Activated B cell treated with CpG ODN at 0.5 μM for 24 hours (primary cell): ENCODE results near the gene PLAGL1. TPM values are rescaled to one million over a fixed set of nuclear protein-coding genes. Genes with fewer than 3 reads are reported as not detected.

Experiments
- ATAC-seq: fragments of 200-7000 bp; cut with Tn5 transposase; one replicate; pipeline ENCODE4 v1.10.0; 2021; ENCODE audit warnings: low read depth, mild to moderate bottlenecking, moderate library complexity
- CTCF ChIA-PET: fragments of 350-600 bp; sonication (Branson Sonifier 250); formaldehyde crosslinking; loops from one replicate; lab custom pipeline; 2021; ENCODE audit warnings: antibody characterized with exemption; lab: Charles Lee
- POLR2A ChIA-PET: fragments of 350-600 bp; sonication (Branson Sonifier 250); formaldehyde crosslinking; loops from one replicate; lab custom pipeline; 2021; ENCODE audit warnings: antibody characterized with exemption; lab: Charles Lee
- DNase-seq: peaks from one replicate; pipeline ENCODE4 v3.0.0; 2022
- H3K27ac Mint-ChIP-seq: one replicate; pipeline ENCODE4 v1.8.0; 2020; ENCODE audit warnings: mixed read lengths
- H3K27me3 Mint-ChIP-seq: one replicate; pipeline ENCODE4 v1.8.0; 2021; ENCODE audit warnings: mixed read lengths
- H3K36me3 Mint-ChIP-seq: one replicate; pipeline ENCODE4 v1.8.0; 2021; ENCODE audit warnings: low read depth, mixed read lengths
- H3K4me1 Mint-ChIP-seq: one replicate; pipeline ENCODE4 v1.8.0; 2021; ENCODE audit warnings: mixed read lengths
- H3K4me3 Mint-ChIP-seq: one replicate; pipeline ENCODE4 v1.8.0; 2020; ENCODE audit warnings: mild to moderate bottlenecking, mixed read lengths
- H3K9me3 Mint-ChIP-seq: one replicate; pipeline ENCODE4 v1.8.0; 2020; ENCODE audit warnings: mixed read lengths
- intact Hi-C: fragments of 100-400 bp; cut with micrococcal nuclease; formaldehyde crosslinking; loops from one replicate; pipeline ENCODE4 v1.15.1; 2024
- total RNA-seq: library from RNA; stranded (reverse); gene quantifications from 2 replicates; pipeline ENCODE4 v1.2.3, GENCODE V29; 2022
- TF ChIP-seq, protein P1 (sequence below): fragments of 200-600 bp; IDR thresholded peaks from one replicate; pipeline ENCODE4 v1.8.0; 2022; ENCODE audit warnings: antibody characterized with exemption, mild to moderate bottlenecking

The PLAGL1 gene
- total RNA-seq, 1 donor from 2014 or later: 33.5 TPM

DNA sequence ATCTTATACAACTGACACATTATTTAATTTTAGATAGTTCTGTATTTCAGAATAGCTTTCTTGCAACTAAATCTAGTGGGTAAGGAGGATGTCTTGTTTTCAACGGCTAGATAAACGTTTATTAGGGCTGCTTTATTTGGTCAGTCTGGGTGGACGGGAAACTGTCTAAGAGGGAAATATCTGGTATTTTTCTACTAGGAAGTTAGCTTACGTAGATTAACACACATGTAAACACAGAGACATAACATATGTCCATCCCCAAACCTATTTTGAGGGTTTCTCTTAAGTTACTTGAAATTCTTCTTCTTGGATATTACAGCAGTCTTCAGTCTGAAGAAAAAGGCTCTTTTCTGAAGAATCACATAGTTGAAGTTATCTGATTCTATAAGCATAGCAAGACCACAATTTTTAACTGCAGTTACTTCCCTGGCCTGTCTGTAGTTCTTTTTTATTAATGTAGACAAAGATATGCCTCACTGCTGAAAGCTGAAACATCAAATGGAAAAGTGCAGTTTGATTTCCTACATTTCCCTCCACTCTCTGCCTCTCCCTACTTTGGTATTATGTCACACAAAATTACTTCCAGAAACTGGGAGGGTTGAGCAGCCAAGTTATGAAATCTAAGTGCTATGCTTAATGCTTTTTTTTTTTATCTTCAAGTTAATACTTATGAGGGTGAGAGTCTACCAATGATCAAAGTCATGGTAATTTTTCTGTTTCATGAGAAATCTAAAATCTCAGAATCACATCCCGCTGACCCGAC is 37.4 kb downstream of the PLAGL1 start:
- Mint-ChIP-seq H3K36me3 (peaks cover 16% of the 10 kb centered on the region), H3K9me3 (no peaks in the 10 kb centered on the region), H3K4me3 (no peak overlapping the region), H3K27ac (no peak overlapping the region), H3K4me1 (no peaks in the 10 kb centered on the region), H3K27me3 (no peaks in the 10 kb centered on the region)
- DNase-seq (no peak), ATAC-seq (no peak)
- intact Hi-C loops: no loop called here
- TF ChIP-seq, protein P1, sequence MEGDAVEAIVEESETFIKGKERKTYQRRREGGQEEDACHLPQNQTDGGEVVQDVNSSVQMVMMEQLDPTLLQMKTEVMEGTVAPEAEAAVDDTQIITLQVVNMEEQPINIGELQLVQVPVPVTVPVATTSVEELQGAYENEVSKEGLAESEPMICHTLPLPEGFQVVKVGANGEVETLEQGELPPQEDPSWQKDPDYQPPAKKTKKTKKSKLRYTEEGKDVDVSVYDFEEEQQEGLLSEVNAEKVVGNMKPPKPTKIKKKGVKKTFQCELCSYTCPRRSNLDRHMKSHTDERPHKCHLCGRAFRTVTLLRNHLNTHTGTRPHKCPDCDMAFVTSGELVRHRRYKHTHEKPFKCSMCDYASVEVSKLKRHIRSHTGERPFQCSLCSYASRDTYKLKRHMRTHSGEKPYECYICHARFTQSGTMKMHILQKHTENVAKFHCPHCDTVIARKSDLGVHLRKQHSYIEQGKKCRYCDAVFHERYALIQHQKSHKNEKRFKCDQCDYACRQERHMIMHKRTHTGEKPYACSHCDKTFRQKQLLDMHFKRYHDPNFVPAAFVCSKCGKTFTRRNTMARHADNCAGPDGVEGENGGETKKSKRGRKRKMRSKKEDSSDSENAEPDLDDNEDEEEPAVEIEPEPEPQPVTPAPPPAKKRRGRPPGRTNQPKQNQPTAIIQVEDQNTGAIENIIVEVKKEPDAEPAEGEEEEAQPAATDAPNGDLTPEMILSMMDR: no peak
- POLR2A ChIA-PET: no interaction called here
- CTCF ChIA-PET: no interaction called here

DNA sequence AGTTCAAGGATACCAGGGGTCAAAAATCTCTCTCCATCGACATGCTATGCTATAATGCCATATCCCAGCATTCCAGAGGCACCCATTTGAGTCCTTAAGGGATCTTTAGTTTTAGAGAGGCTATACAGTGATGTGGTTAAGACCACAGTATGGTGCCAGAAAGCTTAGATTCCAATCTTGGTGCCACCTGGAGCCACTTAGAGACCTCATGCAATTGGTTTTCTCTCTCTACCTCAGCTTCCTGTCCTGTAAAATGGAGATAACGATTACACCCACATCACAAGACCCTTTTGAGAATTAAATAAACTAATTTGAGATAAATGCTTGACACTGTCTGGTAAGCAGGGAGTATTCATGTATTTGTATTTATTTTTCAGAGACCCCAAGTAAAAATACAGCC is 39.0 kb downstream of the PLAGL1 start:
- Mint-ChIP-seq H3K4me1 (no peaks in the 10 kb centered on the region), H3K36me3 (peaks cover 25% of the 10 kb centered on the region), H3K9me3 (no peaks in the 10 kb centered on the region), H3K27ac (no peak overlapping the region), H3K4me3 (no peak overlapping the region), H3K27me3 (no peaks in the 10 kb centered on the region)
- DNase-seq: no peak
- CTCF ChIA-PET: no interaction called here
- POLR2A ChIA-PET: no interaction called here
- TF ChIP-seq, protein P1: no peak
- intact Hi-C loops: no loop called here
- ATAC-seq: no peak

DNA sequence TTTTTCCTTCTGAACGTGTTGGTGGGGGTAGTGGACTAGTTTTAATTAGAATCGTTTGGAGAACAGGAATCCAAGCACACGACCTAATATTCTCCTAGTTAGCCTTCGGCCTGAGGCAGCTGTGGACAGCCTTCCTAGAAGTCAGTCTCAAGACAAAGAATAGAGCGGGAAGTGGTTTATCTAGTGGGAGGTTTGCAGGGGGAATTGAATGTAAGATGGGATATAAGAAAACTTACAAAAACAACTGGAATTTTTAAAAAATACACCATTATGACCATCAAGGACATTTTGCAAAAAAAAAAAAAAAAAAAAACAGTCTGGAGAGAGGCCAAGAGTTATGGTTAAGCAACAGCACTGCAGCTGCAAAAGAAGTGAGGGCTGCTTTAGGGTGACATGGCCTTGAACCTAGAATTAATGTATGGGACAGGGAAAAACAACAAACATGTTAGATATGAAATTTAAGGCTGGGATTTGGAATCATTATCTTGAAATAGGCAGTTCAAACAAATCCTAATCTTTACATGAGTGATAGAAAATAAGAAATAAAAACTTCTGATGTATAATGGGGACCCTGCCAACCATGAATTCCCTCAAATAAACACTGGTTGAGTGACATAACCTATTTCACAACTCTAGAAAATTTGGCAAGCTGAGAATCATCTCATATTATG is 40.2 kb downstream of the PLAGL1 start:
- TF ChIP-seq, protein P1: no peak
- ChIA-PET POLR2A (no interaction called here), CTCF (no interaction called here)
- no peak overlapping the region for H3K27ac Mint-ChIP-seq
- H3K9me3 Mint-ChIP-seq: no peaks in the 10 kb centered on the region
- H3K4me3 Mint-ChIP-seq: no peak overlapping the region
- intact Hi-C loops: no loop called here
- DNase-seq (no peak), ATAC-seq (no peak)
- H3K27me3 Mint-ChIP-seq: no peaks in the 10 kb centered on the region
- H3K4me1 Mint-ChIP-seq: no peaks in the 10 kb centered on the region
- peaks cover 25% of the 10 kb centered on the region for H3K36me3 Mint-ChIP-seq

DNA sequence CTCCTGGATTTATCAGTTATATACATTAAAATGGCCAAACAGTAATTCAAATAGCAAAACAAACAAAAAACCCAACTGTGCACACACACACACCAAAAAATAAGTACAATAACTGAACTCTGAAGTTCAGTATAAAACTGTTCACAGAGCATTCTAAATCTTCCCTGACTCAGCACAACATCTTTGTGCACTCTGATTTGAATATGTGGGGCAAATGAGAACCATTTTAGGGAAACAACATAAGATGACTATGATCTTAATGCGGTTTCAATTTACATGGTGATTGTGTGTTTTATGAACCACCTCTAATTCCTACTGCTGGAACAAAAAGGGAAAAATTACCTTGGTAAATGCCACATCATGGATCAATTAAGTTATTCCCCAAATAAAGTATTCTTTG is 41.7 kb downstream of the PLAGL1 start:
- H3K36me3 Mint-ChIP-seq: peaks cover 25% of the 10 kb centered on the region
- no peaks in the 10 kb centered on the region for H3K9me3 Mint-ChIP-seq
- DNase-seq (no peak), ATAC-seq (no peak)
- ChIA-PET CTCF (no interaction called here), POLR2A (no interaction called here)
- H3K27ac Mint-ChIP-seq: no peak overlapping the region
- H3K4me3 Mint-ChIP-seq: no peak overlapping the region
- intact Hi-C loops: no loop called here
- no peaks in the 10 kb centered on the region for H3K4me1 Mint-ChIP-seq
- TF ChIP-seq, protein P1: no peak
- no peaks in the 10 kb centered on the region for H3K27me3 Mint-ChIP-seq

DNA sequence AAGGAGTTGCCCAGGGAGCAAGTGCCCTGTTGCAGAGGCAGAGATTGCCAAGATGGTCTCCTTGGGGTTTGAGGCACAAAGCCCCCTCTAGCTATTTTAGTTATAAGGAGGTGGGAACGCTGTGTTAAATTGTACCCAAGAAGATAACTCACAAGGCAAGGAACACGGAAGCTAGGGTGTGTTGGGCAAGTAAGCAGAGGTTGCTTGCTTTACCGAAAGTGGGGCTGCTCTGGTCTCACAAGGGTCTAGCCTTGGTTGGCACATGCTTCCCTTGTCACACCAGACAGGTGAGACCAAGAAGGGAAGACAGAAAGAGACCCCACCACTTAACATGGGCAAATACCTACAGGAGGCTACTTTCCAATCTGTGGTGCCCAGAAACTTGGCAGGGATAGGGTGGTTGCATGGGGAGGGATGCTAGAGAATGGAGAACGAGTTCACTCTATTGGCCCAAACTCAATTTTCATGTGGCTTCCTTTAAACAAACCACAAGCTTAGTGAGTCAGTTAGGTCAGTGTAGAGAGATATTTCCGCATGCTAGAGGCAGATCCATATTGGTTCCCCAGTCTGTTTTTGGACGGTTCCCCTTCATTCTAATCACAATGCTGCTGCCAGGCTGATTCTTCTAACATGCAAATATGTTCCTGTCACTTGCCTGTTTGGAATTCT is 42.4 kb downstream of the PLAGL1 start:
- no peak for DNase-seq
- no peak for ATAC-seq
- TF ChIP-seq, protein P1: no peak

More for the DNA sequence above, 42.4 kb downstream of the PLAGL1 start:
- H3K27me3 Mint-ChIP-seq: no peaks in the 10 kb centered on the region
- no peaks in the 10 kb centered on the region for H3K4me1 Mint-ChIP-seq
- H3K9me3 Mint-ChIP-seq: no peaks in the 10 kb centered on the region
- intact Hi-C loops: no loop called here
- H3K4me3 Mint-ChIP-seq: no peak overlapping the region
- H3K36me3 Mint-ChIP-seq: peaks cover 25% of the 10 kb centered on the region
- POLR2A ChIA-PET: no interaction called here
- CTCF ChIA-PET: no interaction called here
- H3K27ac Mint-ChIP-seq: no peak overlapping the region
